A673 (cell line): ENCODE results near the gene RFPL3.

Source experiments
- EZH2 ChIP-seq: fragments of 200-600 bp; sonication (generic); IDR thresholded peaks from 2 replicates; pipeline ENCODE4 v1.6.1; 2017; ENCODE audit warnings: borderline replicate concordance, low read depth, mild to moderate bottlenecking, mixed read lengths, antibody characterized with exemption, low read length; ENCODE audit not compliant: poor library complexity, severe bottlenecking
- TF ChIP-seq, protein P1 (sequence below): fragments of 300-800, 200-600 bp; sonication (generic); conservative IDR thresholded peaks from 2 replicates; pipeline ENCODE4 v1.5.1; 2017; ENCODE audit warnings: low read depth, mild to moderate bottlenecking, antibody characterized with exemption, low read length, moderate library complexity, mixed read lengths

GRCh38 chr22:32313532-32313931, 44.1 kb upstream of the RFPL3 start:
- TF ChIP-seq, protein P1, sequence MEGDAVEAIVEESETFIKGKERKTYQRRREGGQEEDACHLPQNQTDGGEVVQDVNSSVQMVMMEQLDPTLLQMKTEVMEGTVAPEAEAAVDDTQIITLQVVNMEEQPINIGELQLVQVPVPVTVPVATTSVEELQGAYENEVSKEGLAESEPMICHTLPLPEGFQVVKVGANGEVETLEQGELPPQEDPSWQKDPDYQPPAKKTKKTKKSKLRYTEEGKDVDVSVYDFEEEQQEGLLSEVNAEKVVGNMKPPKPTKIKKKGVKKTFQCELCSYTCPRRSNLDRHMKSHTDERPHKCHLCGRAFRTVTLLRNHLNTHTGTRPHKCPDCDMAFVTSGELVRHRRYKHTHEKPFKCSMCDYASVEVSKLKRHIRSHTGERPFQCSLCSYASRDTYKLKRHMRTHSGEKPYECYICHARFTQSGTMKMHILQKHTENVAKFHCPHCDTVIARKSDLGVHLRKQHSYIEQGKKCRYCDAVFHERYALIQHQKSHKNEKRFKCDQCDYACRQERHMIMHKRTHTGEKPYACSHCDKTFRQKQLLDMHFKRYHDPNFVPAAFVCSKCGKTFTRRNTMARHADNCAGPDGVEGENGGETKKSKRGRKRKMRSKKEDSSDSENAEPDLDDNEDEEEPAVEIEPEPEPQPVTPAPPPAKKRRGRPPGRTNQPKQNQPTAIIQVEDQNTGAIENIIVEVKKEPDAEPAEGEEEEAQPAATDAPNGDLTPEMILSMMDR = no peak
- TF ChIP-seq EZH2 = no peak
